NB4 (cell line): ENCODE data around the gene HOXB7.

Experiments used
- MYC ChIP-seq: IDR thresholded peaks from 2 replicates; pipeline ENCODE4 v1.6.1; 2011; ENCODE audit warnings: low read depth, low read length
- POLR2A ChIP-seq: IDR thresholded peaks from 2 replicates; pipeline ENCODE4 v1.6.1; 2011; ENCODE audit warnings: mild to moderate bottlenecking; ENCODE audit not compliant: insufficient read length; ENCODE audit errors: extremely low read depth
- TF ChIP-seq, protein P1 (sequence below): IDR thresholded peaks from 2 replicates; pipeline ENCODE4 v1.6.1; 2011; ENCODE audit warnings: low read depth, low read length
- TF ChIP-seq, protein P2 (sequence below): IDR thresholded peaks from one replicate; pipeline ENCODE4 v1.5.1; 2012; ENCODE audit warnings: low read depth, low read length

DNA sequence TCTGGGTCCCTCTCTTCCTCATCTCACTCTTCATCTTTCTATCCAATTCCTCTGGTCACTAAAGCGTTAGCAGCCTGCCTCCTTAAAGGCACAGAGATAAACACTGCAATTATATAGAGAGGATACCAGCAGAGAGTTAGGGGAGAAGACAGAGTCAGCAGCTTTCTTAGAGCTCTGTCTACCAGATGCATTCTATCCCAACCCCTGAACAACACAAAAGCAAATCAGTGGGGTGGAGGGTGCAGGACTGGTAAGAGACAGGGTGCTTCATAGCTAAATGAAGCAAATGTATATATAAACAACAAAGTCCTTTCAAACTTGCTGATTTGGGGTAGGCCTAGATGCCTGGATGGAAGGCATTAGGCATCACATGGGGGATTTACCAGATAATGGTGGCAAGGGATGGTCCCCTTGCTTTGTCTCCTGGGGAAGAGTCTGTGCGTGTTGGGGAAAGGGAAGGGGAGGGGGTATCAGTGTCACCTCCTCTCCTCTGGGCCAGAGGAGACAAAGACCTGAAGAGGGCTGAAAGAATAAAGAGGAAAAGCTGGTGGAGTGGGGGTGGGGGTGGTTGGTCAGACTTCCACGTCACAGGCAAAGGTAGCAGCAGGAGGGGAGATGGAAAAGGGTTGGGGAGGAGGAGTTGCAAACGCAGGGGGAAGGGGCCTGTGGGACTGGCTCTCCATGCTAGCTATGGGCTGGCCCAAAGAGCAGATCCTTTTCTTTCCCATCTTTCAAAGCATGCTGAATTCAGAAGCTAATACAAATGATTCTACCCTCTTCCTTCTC, 44.7 kb downstream of the HOXB7 start:
- TF ChIP-seq, protein P1, sequence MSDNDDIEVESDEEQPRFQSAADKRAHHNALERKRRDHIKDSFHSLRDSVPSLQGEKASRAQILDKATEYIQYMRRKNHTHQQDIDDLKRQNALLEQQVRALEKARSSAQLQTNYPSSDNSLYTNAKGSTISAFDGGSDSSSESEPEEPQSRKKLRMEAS = no peak
- TF ChIP-seq, protein P2, sequence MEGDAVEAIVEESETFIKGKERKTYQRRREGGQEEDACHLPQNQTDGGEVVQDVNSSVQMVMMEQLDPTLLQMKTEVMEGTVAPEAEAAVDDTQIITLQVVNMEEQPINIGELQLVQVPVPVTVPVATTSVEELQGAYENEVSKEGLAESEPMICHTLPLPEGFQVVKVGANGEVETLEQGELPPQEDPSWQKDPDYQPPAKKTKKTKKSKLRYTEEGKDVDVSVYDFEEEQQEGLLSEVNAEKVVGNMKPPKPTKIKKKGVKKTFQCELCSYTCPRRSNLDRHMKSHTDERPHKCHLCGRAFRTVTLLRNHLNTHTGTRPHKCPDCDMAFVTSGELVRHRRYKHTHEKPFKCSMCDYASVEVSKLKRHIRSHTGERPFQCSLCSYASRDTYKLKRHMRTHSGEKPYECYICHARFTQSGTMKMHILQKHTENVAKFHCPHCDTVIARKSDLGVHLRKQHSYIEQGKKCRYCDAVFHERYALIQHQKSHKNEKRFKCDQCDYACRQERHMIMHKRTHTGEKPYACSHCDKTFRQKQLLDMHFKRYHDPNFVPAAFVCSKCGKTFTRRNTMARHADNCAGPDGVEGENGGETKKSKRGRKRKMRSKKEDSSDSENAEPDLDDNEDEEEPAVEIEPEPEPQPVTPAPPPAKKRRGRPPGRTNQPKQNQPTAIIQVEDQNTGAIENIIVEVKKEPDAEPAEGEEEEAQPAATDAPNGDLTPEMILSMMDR = no peak
- TF ChIP-seq POLR2A = no peak
- no peak for TF ChIP-seq MYC
